OCI-LY1 (cell line): ENCODE data around the gene UBTD2.

Experiments
- H2AFZ ChIP-seq: fragments of 200-600 bp; sonication (generic), shearing (Covaris generic); 2 replicates; pipeline ENCODE4 v1.6.0; 2014; ENCODE audit warnings: antibody characterized with exemption, mild to moderate bottlenecking, low read length
- H3F3A ChIP-seq: fragments of 200-600 bp; sonication (generic), shearing (Covaris generic); 2 replicates; pipeline ENCODE4 v1.6.0; 2014; ENCODE audit warnings: mild to moderate bottlenecking, antibody characterized with exemption, low read length, moderate library complexity; ENCODE audit not compliant: insufficient read depth
- H3K27ac ChIP-seq: fragments of 200-600 bp; sonication (generic); 2 replicates; pipeline ENCODE4 v1.5.1; 2014; ENCODE audit warnings: low read length, mixed run types, mild to moderate bottlenecking, low read depth; ENCODE audit not compliant: poor library complexity, severe bottlenecking
- H3K27me3 ChIP-seq: fragments of 200-600 bp; sonication (generic); 2 replicates; pipeline ENCODE4 v1.6.0; 2014; ENCODE audit warnings: antibody characterized with exemption, mild to moderate bottlenecking, low read length, moderate library complexity; ENCODE audit not compliant: insufficient read depth
- H3K36me3 ChIP-seq: fragments of 200-600 bp; sonication (generic); 2 replicates; pipeline ENCODE4 v1.6.1; 2014; ENCODE audit warnings: mild to moderate bottlenecking, antibody characterized with exemption, low read length, moderate library complexity, mixed read lengths; ENCODE audit not compliant: insufficient read depth
- H3K4me1 ChIP-seq: fragments of 200-600 bp; sonication (generic); 2 replicates; pipeline ENCODE4 v1.5.1; 2014; ENCODE audit warnings: mild to moderate bottlenecking, low read length, moderate library complexity; ENCODE audit not compliant: insufficient read depth, severe bottlenecking
- H3K4me2 ChIP-seq: fragments of 200-600 bp; sonication (generic), shearing (Covaris generic); 2 replicates; pipeline ENCODE4 v1.6.1; 2014; ENCODE audit warnings: low read length
- H3K4me3 ChIP-seq: fragments of 200-600 bp; sonication (generic); 2 replicates; pipeline ENCODE4 v1.5.1; 2014; ENCODE audit warnings: low read length, low read depth, mild to moderate bottlenecking, mixed read lengths; ENCODE audit not compliant: poor library complexity, severe bottlenecking
- H3K79me2 ChIP-seq: fragments of 200-600 bp; shearing (Covaris generic); 2 replicates; pipeline ENCODE4 v1.6.1; 2016; ENCODE audit warnings: mixed run types, low read length, mixed read lengths; ENCODE audit not compliant: insufficient read depth
- H3K9ac ChIP-seq: fragments of 200-600 bp; sonication (generic), shearing (Covaris generic); 2 replicates; pipeline ENCODE4 v1.6.1; 2014; ENCODE audit warnings: mild to moderate bottlenecking, low read length, mixed read lengths
- H3K9me2 ChIP-seq: fragments of 200-600 bp; sonication (generic), shearing (Covaris generic); 2 replicates; pipeline ENCODE4 v1.6.1; 2014; ENCODE audit warnings: low read depth, mild to moderate bottlenecking, low read length, mixed read lengths
- H3K9me3 ChIP-seq: fragments of 200-600 bp; shearing (Covaris generic); 2 replicates; pipeline ENCODE4 v1.6.1; 2014; ENCODE audit warnings: low read length, mixed read lengths
- H4K20me1 ChIP-seq: fragments of 200-600 bp; sonication (generic), shearing (Covaris generic); 2 replicates; pipeline ENCODE4 v1.6.0; 2016; ENCODE audit warnings: mild to moderate bottlenecking, low read length; ENCODE audit not compliant: insufficient read depth
- EZH2 ChIP-seq: fragments of 200-600 bp; sonication (generic), shearing (Covaris generic); IDR thresholded peaks from 2 replicates; pipeline ENCODE4 v1.8.0; 2017; ENCODE audit warnings: borderline replicate concordance, mixed run types, mild to moderate bottlenecking, antibody characterized with exemption, low read length, moderate library complexity, mixed read lengths
- TF ChIP-seq, protein P1 (sequence below): fragments of 200-600 bp; sonication (generic), shearing (Covaris generic); IDR thresholded peaks from 2 replicates; pipeline ENCODE4 v1.5.1; 2017; ENCODE audit warnings: mild to moderate bottlenecking, antibody characterized with exemption, low read length, moderate library complexity, mixed read lengths

The UBTD2 gene

GRCh38 chr5:172188033-172188892 is 95.3 kb downstream of the UBTD2 start, which contains the start of gene STK10:
Gene STK10 (minus strand): TSS chr5:172188224. CDS start chr5:172188042, 182 bp downstream.
- no peaks in the 10 kb centered on the region for H3K9me3 ChIP-seq
- H3K36me3 ChIP-seq = peaks cover 9% of the 10 kb centered on the region; the same call in 1 of the 2 replicates
- H3K79me2 ChIP-seq = peaks cover 31% of the 10 kb centered on the region
- TF ChIP-seq EZH2 = no peak
- TF ChIP-seq, protein P1, sequence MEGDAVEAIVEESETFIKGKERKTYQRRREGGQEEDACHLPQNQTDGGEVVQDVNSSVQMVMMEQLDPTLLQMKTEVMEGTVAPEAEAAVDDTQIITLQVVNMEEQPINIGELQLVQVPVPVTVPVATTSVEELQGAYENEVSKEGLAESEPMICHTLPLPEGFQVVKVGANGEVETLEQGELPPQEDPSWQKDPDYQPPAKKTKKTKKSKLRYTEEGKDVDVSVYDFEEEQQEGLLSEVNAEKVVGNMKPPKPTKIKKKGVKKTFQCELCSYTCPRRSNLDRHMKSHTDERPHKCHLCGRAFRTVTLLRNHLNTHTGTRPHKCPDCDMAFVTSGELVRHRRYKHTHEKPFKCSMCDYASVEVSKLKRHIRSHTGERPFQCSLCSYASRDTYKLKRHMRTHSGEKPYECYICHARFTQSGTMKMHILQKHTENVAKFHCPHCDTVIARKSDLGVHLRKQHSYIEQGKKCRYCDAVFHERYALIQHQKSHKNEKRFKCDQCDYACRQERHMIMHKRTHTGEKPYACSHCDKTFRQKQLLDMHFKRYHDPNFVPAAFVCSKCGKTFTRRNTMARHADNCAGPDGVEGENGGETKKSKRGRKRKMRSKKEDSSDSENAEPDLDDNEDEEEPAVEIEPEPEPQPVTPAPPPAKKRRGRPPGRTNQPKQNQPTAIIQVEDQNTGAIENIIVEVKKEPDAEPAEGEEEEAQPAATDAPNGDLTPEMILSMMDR = peak; percentile 94
- H3K9me2 ChIP-seq = no peaks in the 10 kb centered on the region
- no peaks in the 10 kb centered on the region for H3F3A ChIP-seq
- peak within 1 kb of the TSS; percentile 71 for H3K9ac ChIP-seq
- peak within 1 kb of the TSS; percentile 76 for H3K4me3 ChIP-seq
- no peak within 1 kb of the TSS for H2AFZ ChIP-seq
- H3K27me3 ChIP-seq = no peaks in the 10 kb centered on the region
- H3K27ac ChIP-seq = peak within 1 kb of the TSS; percentile 57
- H3K4me2 ChIP-seq = peak within 1 kb of the TSS; percentile 94
- H4K20me1 ChIP-seq = no peaks in the 10 kb centered on the region
- peaks cover 44% of the 10 kb centered on the region for H3K4me1 ChIP-seq

DNA sequence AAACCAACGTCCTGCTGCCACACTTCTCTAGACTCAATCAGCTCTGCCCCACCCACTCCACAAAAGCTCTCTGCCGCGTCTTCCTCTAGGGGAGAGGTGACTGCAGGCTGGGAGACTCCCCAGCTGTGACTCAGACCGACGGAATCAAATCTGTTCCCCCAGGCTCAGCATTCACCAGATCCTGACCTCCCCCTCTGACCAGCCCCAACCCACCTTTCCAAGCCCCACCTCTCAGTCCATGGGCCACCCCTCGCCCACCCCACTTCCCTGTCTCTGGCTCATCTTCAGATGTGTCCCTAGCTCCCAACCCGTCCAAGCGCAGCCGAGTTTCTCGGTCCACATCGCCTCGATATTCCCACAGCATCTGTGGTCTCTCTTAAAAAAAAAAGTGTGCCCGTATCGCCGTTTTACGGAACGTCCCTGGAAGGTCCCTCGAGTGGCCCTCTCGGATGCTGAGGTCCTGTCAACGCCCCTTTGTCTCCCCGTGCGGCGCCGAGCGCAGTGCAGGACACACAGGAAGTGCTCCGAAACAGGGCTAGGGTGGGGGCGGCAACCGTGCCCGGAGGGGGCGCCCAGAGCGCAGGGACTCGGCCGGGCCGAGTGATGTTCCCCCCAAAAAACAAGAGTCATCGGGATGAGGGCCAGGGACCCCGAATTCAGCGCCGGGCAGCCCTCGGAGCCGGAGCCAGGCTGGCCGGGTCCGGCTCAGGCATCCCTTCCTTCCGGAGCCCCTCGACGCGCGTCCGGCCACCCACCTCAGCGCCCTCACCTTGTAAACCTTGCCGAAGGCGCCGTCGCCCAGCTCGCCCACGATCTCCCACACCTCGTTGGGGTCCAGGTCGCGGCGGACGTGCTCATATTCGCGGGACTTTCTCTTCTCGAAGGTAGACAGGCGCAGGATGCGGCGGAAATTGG is 96.2 kb downstream of the UBTD2 start:
- Histone ChIP-seq H3K27me3 (no peaks in the 10 kb centered on the region), H3K4me1 (peaks cover 42% of the 10 kb centered on the region), H3K9me3 (no peaks in the 10 kb centered on the region), H4K20me1 (no peaks in the 10 kb centered on the region), H3K9ac (peak overlapping the region; percentile 71), H2AFZ (no peak overlapping the region), H3F3A (no peaks in the 10 kb centered on the region), H3K9me2 (no peaks in the 10 kb centered on the region), H3K4me3 (peak overlapping the region; percentile 76), H3K4me2 (peak overlapping the region; percentile 94), H3K79me2 (peaks cover 34% of the 10 kb centered on the region), H3K36me3 (peaks cover 14% of the 10 kb centered on the region; the same call in 1 of the 2 replicates), H3K27ac (peak overlapping the region; percentile 78)
- no peak for TF ChIP-seq EZH2
- TF ChIP-seq, protein P1 = peak; percentile 12; the same call in 1 of the 2 replicates

GRCh38 chr5:172186114-172186695 is 97.4 kb downstream of the UBTD2 start:
- Histone ChIP-seq H3K4me2 (peak overlapping the region; percentile 94), H3K4me3 (peak overlapping the region; percentile 76), H3K27ac (peak overlapping the region; percentile 78), H3K4me1 (peaks cover 42% of the 10 kb centered on the region), H3K36me3 (peaks cover 14% of the 10 kb centered on the region; the same call in 1 of the 2 replicates), H3F3A (no peaks in the 10 kb centered on the region), H2AFZ (no peak overlapping the region), H3K9ac (peak overlapping the region; percentile 71), H3K9me2 (no peaks in the 10 kb centered on the region), H4K20me1 (no peaks in the 10 kb centered on the region), H3K79me2 (peaks cover 34% of the 10 kb centered on the region), H3K9me3 (no peaks in the 10 kb centered on the region), H3K27me3 (no peaks in the 10 kb centered on the region)
- no peak for TF ChIP-seq EZH2
- TF ChIP-seq, protein P1 = no peak
